ENCODE measurements around the gene SIK3.

The SIK3 gene

GRCh38 chr11:116969694-116970093 lies 128.5 kb downstream of the SIK3 start:
- no peak for TF ChIP-seq CTCF (IDR thresholded peaks at IDR 0.05)
- no peaks in the 10 kb centered on the region for H3K36me3 ChIP-seq
- H3K4me3 ChIP-seq: no peak overlapping the region
- intact Hi-C loops (cut with DNase I; ENCODE audit: low total_unique reads): loop anchor here (10.0 kb wide), 1 partner anchor 95 kb away; no protein-coding TSS in a partner anchor
- no peak overlapping the region for H3K27ac ChIP-seq
- H3K27me3 ChIP-seq: no peaks in the 10 kb centered on the region
- H3K4me1 ChIP-seq: peaks cover 0 to 8% (median 0%) of the 10 kb centered on the region in 4 donors
- no peaks in the 10 kb centered on the region for H3K9me3 ChIP-seq
- no peak for DNase-seq

GRCh38 chr11:116964269-116964668 lies 134.0 kb downstream of the SIK3 start:
- no peak for DNase-seq
- intact Hi-C loops (cut with DNase I; ENCODE audit: low total_unique reads): no loop called here
- Histone ChIP-seq H3K4me1 (peaks cover 0 to 34% (median 17%) of the 10 kb centered on the region in 4 donors), H3K27me3 (no peaks in the 10 kb centered on the region), H3K4me3 (no peak overlapping the region), H3K36me3 (no peaks in the 10 kb centered on the region), H3K9me3 (no peaks in the 10 kb centered on the region), H3K27ac (no peak overlapping the region)
- no peak for TF ChIP-seq CTCF (IDR thresholded peaks at IDR 0.05)

GRCh38 chr11:116963813-116964212 lies 134.4 kb downstream of the SIK3 start:
- intact Hi-C loops (cut with DNase I; ENCODE audit: low total_unique reads): no loop called here
- TF ChIP-seq CTCF (IDR thresholded peaks at IDR 0.05): no peak
- DNase-seq: no peak
- Histone ChIP-seq H3K27ac (no peak overlapping the region), H3K9me3 (no peaks in the 10 kb centered on the region), H3K27me3 (no peaks in the 10 kb centered on the region), H3K4me1 (peaks cover 0 to 34% (median 17%) of the 10 kb centered on the region in 4 donors), H3K36me3 (no peaks in the 10 kb centered on the region), H3K4me3 (no peak overlapping the region)

GRCh38 chr11:116962108-116962507 lies 136.1 kb downstream of the SIK3 start:
- Histone ChIP-seq H3K4me1 (peaks cover 0 to 28% (median 17%) of the 10 kb centered on the region in 4 donors), H3K9me3 (no peaks in the 10 kb centered on the region), H3K27ac (no peak overlapping the region), H3K27me3 (no peaks in the 10 kb centered on the region), H3K4me3 (no peak overlapping the region), H3K36me3 (no peaks in the 10 kb centered on the region)
- TF ChIP-seq CTCF (IDR thresholded peaks at IDR 0.05): no peak
- DNase-seq: no peak
- intact Hi-C loops (cut with DNase I; ENCODE audit: low total_unique reads): no loop called here

GRCh38 chr11:116960930-116961329 lies 137.3 kb downstream of the SIK3 start:
- no peaks in the 10 kb centered on the region for H3K9me3 ChIP-seq
- H3K4me1 ChIP-seq: peaks cover 0 to 28% (median 19%) of the 10 kb centered on the region in 4 donors
- H3K27me3 ChIP-seq: no peaks in the 10 kb centered on the region
- no peak for DNase-seq
- H3K4me3 ChIP-seq: no peak overlapping the region
- H3K36me3 ChIP-seq: no peaks in the 10 kb centered on the region
- intact Hi-C loops (cut with DNase I; ENCODE audit: low total_unique reads): no loop called here
- peak overlapping the region; percentile 29 to 38 for H3K27ac ChIP-seq
- no peak for TF ChIP-seq CTCF (IDR thresholded peaks at IDR 0.05)

- no peaks in the 10 kb centered on the region for H3K9me3 ChIP-seq
- H3K4me3 ChIP-seq: no peak overlapping the region
- H3K4me1 ChIP-seq: peaks cover 0 to 34% (median 19%) of the 10 kb centered on the region in 4 donors
- intact Hi-C loops (cut with DNase I; ENCODE audit: low total_unique reads): no loop called here
- no peak overlapping the region for H3K27ac ChIP-seq
- no peak for DNase-seq
- no peak for TF ChIP-seq CTCF (IDR thresholded peaks at IDR 0.05)
- H3K27me3 ChIP-seq: no peaks in the 10 kb centered on the region
- peaks cover 0 to 5% (median 5%) of the 10 kb centered on the region in 3 donors for H3K36me3 ChIP-seq
Measured at GRCh38 chr11:116958246-116958645, 140.0 kb downstream of the SIK3 start.
